Hematopoietic multipotent progenitor cell treated with erythropoietin and hydrocortisone succinate and interleukin-3 and kit ligand, for 17 days (in vitro differentiated cells): Measurements from ENCODE around the gene COL25A1.

Experiments
- DNase-seq: peaks from one replicate; pipeline ENCODE4 v3.0.0-alpha.2; 2015; ENCODE audit warnings: low spot score

Gene COL25A1

DNA sequence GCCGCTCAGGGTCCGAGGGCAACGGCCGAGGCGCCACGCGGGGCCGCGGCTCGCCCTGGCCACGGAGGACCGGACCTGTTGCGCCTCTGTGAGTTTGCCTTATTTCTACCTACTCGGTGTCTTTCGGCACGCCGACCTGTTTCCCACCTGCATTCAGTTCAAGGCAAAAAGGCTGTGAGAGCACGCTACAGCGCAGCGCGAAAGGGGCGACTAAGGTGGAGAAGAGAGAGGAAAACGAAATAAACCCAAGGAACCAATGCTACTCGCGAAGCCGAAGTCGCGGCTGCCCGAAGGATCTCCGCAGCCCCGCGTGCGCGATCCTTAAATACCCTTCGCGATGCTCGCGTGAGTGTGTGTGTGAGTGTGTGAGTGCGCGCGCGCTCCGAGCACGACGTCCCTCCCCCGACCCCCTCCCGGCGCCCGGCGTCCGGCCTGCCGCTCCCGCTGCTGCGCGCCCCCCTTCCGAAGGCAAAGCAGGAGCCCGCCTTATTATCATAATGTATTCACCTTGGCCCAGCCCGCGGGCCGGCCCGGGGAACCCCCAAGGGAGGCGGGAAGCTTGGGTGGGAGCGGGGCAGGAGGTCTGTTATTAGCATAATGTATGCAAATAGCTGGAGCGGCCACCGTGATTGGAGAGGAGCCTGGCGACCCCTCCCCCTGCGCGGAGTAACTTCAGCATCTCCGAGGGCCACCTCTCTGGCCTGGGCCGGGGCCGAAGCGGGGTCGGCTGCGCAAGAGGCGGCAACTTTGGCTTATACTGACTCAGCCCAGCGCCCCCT lies at the start of gene COL25A1:
Gene COL25A1 (minus strand): TSS at position 298 of the 779 bp plus-strand sequence.
- no peak for DNase-seq

- DNase-seq: no peak
These were observed 47.7 kb upstream of the COL25A1 start for GRCh38 chr4:109350121-109350520.

DNA sequence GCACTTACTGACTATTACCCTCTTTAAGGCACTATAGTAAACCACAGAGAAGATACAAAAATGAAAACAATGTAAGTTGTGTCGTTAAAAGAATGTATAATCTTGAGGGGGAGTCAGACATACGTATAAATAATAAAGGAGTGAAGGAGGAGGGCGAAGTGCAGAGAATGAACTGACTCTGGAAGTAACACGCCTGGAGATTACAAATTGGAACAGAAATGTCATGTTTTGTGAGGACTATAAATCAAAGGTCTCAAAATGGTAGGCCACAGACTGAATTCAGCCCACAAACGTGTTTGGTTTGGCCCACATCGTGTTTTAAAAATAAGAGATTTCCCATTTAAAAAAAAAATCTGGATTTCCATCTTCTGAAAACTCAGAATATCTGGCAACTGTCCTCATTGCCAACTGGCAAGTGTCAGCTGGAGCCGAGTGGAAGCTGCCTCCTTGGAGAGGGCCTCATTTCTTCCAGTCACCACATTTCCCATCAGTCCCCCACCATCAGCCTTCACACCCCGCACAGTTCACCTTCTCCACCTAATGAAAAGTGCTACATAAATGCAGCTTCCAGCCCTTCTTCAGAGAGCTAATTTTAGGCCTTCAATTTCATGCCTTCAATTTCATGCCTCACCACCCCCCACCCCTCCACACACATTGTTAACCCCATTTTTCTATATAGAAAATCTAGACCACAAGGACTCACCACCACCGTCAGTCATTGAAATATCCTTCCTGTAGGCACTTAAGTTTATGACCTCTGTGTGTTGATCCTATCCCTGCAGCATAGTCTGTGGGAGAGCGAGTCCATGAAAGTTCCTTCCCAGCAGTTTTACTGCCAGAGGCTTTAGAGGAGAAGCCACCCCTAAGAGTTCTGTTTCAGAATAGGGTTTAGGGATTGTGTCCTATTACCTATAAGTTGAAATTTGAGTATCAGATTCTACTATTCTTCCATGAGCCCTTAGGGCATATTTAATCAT lies 32.0 kb upstream of the COL25A1 start:
- no peak for DNase-seq

GRCh38 chr4:109332926-109333464 lies 30.5 kb upstream of the COL25A1 start:
- DNase-seq: no peak

GRCh38 chr4:109327641-109328040 lies 25.2 kb upstream of the COL25A1 start:
- DNase-seq: no peak

- DNase-seq: no peak
These were observed 23.2 kb upstream of the COL25A1 start for GRCh38 chr4:109325698-109326097.

- DNase-seq: no peak
These were observed 20.9 kb upstream of the COL25A1 start for GRCh38 chr4:109323348-109323747.

GRCh38 chr4:109321232-109321631 lies 18.8 kb upstream of the COL25A1 start:
- no peak for DNase-seq

- DNase-seq: no peak
These were observed 17.2 kb upstream of the COL25A1 start for GRCh38 chr4:109319684-109320083.

- no peak for DNase-seq
These were observed 16.7 kb upstream of the COL25A1 start for GRCh38 chr4:109319156-109319555.

GRCh38 chr4:109315818-109316217 lies 13.4 kb upstream of the COL25A1 start:
- no peak for DNase-seq

- no peak for DNase-seq
These were observed 12.9 kb upstream of the COL25A1 start for GRCh38 chr4:109315341-109315740.

DNA sequence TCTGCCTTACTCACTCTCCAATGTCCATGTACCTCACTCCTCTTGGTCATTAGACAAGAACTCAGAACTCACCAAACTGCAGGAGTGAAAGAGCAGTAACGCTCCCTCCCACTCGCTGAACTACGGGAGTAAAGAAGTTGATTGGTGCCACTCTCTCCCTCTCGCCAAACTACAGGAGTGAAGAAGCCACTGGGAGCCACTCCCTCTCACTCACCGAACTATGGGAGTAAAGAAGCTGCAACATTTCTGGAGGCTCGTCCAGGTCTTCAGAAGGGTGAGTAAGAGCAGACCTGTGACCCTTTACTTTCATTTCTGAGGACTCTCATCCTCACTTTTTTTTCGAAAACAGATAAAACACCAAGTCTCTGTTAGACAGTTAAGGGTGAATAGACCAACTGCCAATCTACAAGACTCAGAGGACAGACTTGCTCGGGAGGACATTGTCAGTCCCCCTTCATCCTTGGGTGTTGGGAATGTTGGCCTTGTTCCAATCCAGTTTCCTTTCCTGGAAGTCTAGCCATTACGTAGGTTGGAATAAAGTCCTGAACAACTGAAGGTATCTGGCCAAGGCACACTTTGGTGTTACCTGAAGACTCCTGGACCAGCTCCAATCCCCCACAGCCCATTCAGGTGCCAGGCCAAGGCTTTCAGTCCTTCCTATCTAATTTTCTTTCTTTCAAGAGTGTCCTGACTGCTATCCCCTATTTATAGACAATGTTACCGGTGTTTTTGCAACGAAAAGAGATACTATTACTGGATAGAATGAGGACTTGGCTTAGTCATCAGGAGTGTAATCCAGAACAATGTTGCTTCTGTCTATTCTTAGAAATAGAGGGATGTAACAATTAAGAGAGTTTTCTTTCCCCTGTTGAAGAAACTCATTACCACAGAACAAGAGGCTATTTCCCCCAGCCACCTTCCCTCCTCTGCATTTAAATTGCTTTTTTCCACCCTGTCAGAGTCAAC lies 11.0 kb upstream of the COL25A1 start:
- no peak for DNase-seq

DNA sequence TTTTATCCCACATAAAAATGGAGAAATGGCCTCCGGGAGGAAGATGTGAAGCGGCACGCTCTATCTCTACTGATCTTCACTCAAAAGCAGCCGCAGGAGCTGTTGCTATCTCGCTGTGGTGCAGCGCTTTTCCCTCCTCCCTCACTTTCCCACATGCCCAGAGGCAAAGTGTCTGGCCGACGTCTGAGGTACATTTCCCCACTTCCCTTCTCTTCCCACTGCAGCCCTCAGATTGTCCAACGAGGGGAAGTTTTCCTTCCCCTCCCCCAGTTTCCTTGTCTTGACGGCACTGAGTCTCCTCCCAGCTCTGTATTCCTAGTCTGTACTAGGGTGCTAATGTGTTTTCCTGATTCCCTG lies 660 bp upstream of the COL25A1 start:
- DNase-seq: no peak

- no peak for DNase-seq
These were observed 652 bp downstream of the COL25A1 start for GRCh38 chr4:109301651-109302360.

- DNase-seq: no peak
These were observed 4.0 kb downstream of the COL25A1 start for GRCh38 chr4:109298279-109299010.

DNA sequence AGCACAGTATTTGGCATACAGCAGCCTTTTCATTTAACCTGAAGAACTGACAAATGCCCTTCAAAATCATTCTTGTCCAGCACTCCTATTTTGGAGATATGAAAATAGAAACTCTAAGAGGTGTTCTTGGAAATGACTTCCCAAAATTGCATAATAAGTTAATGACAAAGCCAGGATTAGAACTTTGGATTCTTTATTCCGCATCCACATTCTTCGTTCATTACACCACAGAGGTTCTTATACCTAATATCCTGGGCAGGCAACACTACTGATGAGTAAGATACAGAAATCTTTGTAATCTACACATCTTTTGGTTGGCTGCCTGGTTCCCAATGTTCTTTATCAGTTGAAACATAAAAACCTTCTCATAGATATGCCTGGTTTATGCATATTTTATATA lies 5.9 kb downstream of the COL25A1 start:
- no peak for DNase-seq

- no peak for DNase-seq
These were observed 7.4 kb downstream of the COL25A1 start for GRCh38 chr4:109295081-109295480.

DNA sequence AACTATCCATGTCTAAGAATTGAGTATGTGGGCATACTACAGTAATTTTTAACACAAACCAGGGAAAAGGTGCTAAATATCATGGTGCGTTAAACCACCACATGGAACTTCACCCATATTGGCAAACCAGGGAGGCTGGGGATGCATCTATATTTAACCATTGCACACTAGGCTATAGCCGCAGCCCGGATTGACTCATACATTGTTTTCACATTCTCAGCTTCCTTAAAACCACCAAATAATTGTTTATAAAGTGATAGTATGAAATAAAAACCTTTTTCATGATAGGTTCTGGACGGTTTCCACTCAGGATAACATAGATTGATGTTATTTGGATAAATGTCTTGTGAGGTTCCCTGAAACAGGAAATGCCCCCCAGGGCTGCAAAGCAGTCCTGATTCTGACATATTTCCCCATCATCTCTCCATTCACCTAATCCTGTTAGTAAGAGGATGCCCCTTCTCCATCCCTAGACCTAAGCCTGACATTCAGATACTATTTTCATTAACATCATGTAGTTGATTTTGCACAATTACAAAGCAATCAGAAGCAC lies 7.9 kb downstream of the COL25A1 start:
- DNase-seq: no peak

DNA sequence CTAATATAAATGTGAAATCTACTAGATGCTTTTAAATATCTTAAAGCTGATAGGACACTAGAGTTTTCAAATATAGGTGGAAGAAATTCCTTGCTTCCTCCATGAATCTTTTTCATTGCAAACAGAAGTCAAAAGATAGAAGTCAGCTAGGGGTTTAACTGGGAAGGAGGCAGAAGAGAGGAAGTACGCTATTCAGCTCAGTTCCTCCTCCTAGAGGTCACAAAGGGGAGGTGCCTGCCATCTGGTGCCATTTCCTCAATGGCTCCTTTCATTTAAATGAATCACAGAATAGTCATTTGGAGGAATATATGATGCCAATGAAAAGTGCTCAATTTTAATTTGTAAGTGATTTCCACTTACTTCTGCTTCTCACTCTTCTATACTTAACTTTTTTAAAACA lies 8.5 kb downstream of the COL25A1 start:
- DNase-seq: no peak
